GM18858 (cell line): Measurements from ENCODE around the gene YDJC.
"Not testable (repeated sequence)": the region's sequence is repeated elsewhere in the genome, so short reads cannot be mapped to it uniquely, and the experiment has no call there.

ENCODE experiments used
- ATAC-seq: cut with Tn5 transposase; IDR thresholded peaks from one replicate; pipeline ENCODE4 v1.9.1; 2021; ENCODE audit not compliant: unreplicated experiment

YDJC gene

GRCh38 chr22:21582801-21583740 lies 46.8 kb downstream of the YDJC start:
- ATAC-seq, result no peak

- ATAC-seq, result not testable (repeated sequence)
Measured at GRCh38 chr22:21581009-21581713, 48.7 kb downstream of the YDJC start.

GRCh38 chr22:21580623-21581007 lies 49.2 kb downstream of the YDJC start:
- ATAC-seq, result not testable (repeated sequence)

GRCh38 chr22:21579474-21579851 lies 50.4 kb downstream of the YDJC start:
- no peak for ATAC-seq
